OCI-LY1 (cell line): ENCODE results near the gene KLHL40.

Source experiments
- CTCF ChIP-seq: fragments of 200-600 bp; sonication (generic), shearing (Covaris generic); IDR thresholded peaks from 2 replicates; pipeline ENCODE4 v1.5.1; 2017; ENCODE audit warnings: mild to moderate bottlenecking, antibody characterized with exemption, low read length, moderate library complexity, mixed read lengths
- EZH2 ChIP-seq: fragments of 200-600 bp; sonication (generic), shearing (Covaris generic); IDR thresholded peaks from 2 replicates; pipeline ENCODE4 v1.8.0; 2017; ENCODE audit warnings: borderline replicate concordance, mixed run types, mild to moderate bottlenecking, antibody characterized with exemption, low read length, moderate library complexity, mixed read lengths

- TF ChIP-seq EZH2, result no peak
- TF ChIP-seq CTCF, result no peak
Observed at GRCh38 chr3:42678447-42678846, 6.9 kb upstream of the KLHL40 start.
